Astrocyte of the spinal cord (primary cell): ENCODE measurements around the gene TXN.
"Not testable (repeated sequence)": the region's sequence is repeated elsewhere in the genome, so short reads cannot be mapped to it uniquely, and the experiment has no call there.

Source experiments
- DNase-seq: peaks from one replicate; pipeline ENCODE4 v3.0.0; 2011; ENCODE audit warnings: low read depth, low spot score
- H3K4me3 ChIP-seq: 2 replicates; pipeline ENCODE4 v1.5.1; 2011; ENCODE audit warnings: low read depth, mild to moderate bottlenecking, low read length, moderate library complexity
- CTCF ChIP-seq: IDR thresholded peaks from 2 replicates; pipeline ENCODE4 v1.5.1; 2012; ENCODE audit warnings: low read depth, mild to moderate bottlenecking, low read length, inconsistent platforms
- in situ Hi-C: cut with HindIII; loops from 2 replicates; pipeline ENCODE4 v1.10.0; 2017; ENCODE audit warnings: low sequenced_read_pairs

TXN gene

GRCh38 chr9:110207071-110207641 lies 49.2 kb downstream of the TXN start:
- in situ Hi-C loops = no loop called here
- no peak overlapping the region for H3K4me3 ChIP-seq
- TF ChIP-seq CTCF = no peak
- DNase-seq = no peak

GRCh38 chr9:110206389-110206788 lies 49.9 kb downstream of the TXN start:
- in situ Hi-C loops = no loop called here
- DNase-seq = no peak
- H3K4me3 ChIP-seq = no peak overlapping the region
- TF ChIP-seq CTCF = no peak

GRCh38 chr9:110205612-110206011 lies 50.7 kb downstream of the TXN start:
- in situ Hi-C loops, H3K4me3 ChIP-seq, DNase-seq: not testable (repeated sequence)

GRCh38 chr9:110202232-110202631 lies 54.1 kb downstream of the TXN start:
- DNase-seq = no peak
- in situ Hi-C loops = no loop called here
- no peak overlapping the region for H3K4me3 ChIP-seq
- TF ChIP-seq CTCF = no peak

- H3K4me3 ChIP-seq = no peak overlapping the region
- in situ Hi-C loops = no loop called here
- no peak for TF ChIP-seq CTCF
- no peak for DNase-seq
Observed at GRCh38 chr9:110199643-110200042, 56.7 kb downstream of the TXN start.

GRCh38 chr9:110198357-110198756 lies 58.0 kb downstream of the TXN start:
- DNase-seq = no peak
- in situ Hi-C loops = no loop called here
- no peak overlapping the region for H3K4me3 ChIP-seq
- TF ChIP-seq CTCF = no peak

- H3K4me3 ChIP-seq = no peak overlapping the region
- no peak for DNase-seq
- TF ChIP-seq CTCF = peak; percentile 39
- in situ Hi-C loops = no loop called here
Observed at GRCh38 chr9:110197330-110198187, 58.7 kb downstream of the TXN start.

GRCh38 chr9:110196084-110196499 lies 60.2 kb downstream of the TXN start:
- H3K4me3 ChIP-seq, in situ Hi-C loops, DNase-seq: not testable (repeated sequence)
